Esophagus squamous epithelium (tissue), 4 donors: ENCODE results near the gene CEP85L.

ENCODE experiments used
- POLR2A ChIP-seq, 4 donors: fragments of 450-650 bp; IDR thresholded peaks; one replicate each; pipeline ENCODE4 v1.6.1; 2017; ENCODE audit warnings: antibody characterized with exemption in 4 of 4, mild to moderate bottlenecking in 4 of 4, moderate library complexity in 3 of 4
- TF ChIP-seq, protein P1 (sequence below), 6 experiments: fragments of 450-650 bp in 4 of 6; fragments of 200-600 bp in 2 of 6; sonication (generic) in 2 of 6; IDR thresholded peaks; one replicate each; pipeline ENCODE4 v1.5.1; 2016 to 2019; ENCODE audit warnings: antibody characterized with exemption in 6 of 6, mild to moderate bottlenecking in 4 of 6, moderate library complexity in 4 of 6

DNA sequence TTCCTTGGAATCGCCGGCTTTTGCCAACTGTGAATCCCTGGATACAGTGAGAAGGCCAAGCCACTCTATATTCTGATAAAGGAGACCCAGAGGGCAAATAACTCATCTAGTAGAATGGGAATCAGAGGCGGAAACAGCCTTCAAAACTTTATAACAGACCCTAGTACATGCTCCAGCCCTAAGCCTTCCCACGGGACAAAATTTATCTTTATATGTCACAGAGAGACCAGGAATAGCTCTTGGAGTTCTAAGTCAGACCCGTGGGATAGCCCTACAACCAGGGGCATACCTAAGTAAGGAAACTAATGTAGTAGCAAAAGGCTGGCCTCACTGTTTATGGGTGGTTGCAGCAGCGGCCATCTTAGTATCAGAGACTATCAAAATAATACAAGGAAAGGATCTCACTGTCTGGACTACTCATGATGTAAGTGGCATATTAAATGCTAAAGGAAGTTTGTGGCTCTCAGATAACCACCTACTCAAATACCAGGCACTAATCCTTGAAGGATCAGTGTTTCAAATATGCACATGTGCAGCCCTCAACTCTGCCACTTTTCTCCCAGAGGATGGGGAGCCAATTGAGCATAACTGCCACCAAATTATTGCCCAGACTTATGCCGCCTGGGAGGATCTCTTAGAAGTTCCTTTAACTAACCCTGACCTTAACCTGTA, 29.5 kb downstream of the CEP85L start:
- TF ChIP-seq POLR2A (IDR thresholded peaks at IDR 0.05), result no peak
- TF ChIP-seq, protein P1, sequence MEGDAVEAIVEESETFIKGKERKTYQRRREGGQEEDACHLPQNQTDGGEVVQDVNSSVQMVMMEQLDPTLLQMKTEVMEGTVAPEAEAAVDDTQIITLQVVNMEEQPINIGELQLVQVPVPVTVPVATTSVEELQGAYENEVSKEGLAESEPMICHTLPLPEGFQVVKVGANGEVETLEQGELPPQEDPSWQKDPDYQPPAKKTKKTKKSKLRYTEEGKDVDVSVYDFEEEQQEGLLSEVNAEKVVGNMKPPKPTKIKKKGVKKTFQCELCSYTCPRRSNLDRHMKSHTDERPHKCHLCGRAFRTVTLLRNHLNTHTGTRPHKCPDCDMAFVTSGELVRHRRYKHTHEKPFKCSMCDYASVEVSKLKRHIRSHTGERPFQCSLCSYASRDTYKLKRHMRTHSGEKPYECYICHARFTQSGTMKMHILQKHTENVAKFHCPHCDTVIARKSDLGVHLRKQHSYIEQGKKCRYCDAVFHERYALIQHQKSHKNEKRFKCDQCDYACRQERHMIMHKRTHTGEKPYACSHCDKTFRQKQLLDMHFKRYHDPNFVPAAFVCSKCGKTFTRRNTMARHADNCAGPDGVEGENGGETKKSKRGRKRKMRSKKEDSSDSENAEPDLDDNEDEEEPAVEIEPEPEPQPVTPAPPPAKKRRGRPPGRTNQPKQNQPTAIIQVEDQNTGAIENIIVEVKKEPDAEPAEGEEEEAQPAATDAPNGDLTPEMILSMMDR (IDR thresholded peaks at IDR 0.05), result no peak
